AG04449 (cell line): ENCODE measurements around the gene CASP8AP2.
"Not testable (repeated sequence)": the region's sequence is repeated elsewhere in the genome, so short reads cannot be mapped to it uniquely, and the experiment has no call there.

Experiments
- CTCF ChIA-PET: fragments of 350-600 bp; formaldehyde crosslinking; extraction: SDS; loops from one replicate; lab custom pipeline; 2021; ENCODE audit warnings: antibody characterized with exemption; lab: Yijun Ruan, JAX
- POLR2A ChIA-PET: fragments of 400-600, 350-600 bp; formaldehyde crosslinking; extraction: SDS; loops from one replicate; lab custom pipeline; 2020; ENCODE audit warnings: antibody characterized with exemption, inconsistent platforms; lab: Yijun Ruan, JAX
- DNase-seq: peaks from one replicate; pipeline ENCODE4 v3.0.0-alpha.2; 2010; ENCODE audit warnings: low read depth, low spot score
- H3K4me3 ChIP-seq: 2 replicates; pipeline ENCODE4 v1.5.1; 2011; ENCODE audit warnings: low read depth, mild to moderate bottlenecking, control low read depth, low read length
- TF ChIP-seq, protein P1 (sequence below): IDR thresholded peaks from one replicate; pipeline ENCODE4 v1.5.1; 2011; ENCODE audit warnings: mild to moderate bottlenecking, moderate library complexity, low read length, control low read depth, inconsistent platforms; ENCODE audit not compliant: insufficient read depth; ENCODE audit errors: missing control alignments

The CASP8AP2 gene

DNA sequence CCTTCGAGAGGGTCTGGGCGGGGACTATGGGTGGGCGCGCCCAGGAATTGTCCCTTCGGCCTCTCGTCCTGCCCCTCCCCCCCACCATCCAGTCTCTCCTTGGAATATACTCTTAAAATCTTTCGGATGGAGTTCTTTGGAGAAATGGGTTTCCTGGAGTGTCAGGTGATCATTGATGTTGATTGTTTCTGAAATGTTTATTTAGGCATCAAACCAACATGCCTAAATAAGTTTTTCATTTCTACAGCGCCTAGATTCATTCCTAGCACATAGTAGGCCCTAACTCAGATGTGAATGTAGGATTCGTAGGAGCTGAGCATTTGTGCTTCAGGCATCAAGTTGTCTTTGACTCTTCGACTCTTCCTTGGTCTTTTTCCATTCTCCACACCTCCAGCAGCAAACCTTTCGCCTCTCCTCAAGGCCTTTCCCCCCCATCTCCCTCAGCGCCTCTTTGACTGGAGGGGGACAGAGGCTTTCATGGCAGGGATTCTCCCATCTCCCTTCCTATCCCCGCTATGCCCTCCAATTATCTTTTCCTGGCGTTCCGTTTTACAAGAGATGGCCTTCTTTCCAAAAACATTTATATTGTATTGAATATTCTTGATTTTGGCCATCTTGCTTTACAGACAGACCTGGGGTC, 610 bp downstream of the CASP8AP2 start:
- TF ChIP-seq, protein P1, sequence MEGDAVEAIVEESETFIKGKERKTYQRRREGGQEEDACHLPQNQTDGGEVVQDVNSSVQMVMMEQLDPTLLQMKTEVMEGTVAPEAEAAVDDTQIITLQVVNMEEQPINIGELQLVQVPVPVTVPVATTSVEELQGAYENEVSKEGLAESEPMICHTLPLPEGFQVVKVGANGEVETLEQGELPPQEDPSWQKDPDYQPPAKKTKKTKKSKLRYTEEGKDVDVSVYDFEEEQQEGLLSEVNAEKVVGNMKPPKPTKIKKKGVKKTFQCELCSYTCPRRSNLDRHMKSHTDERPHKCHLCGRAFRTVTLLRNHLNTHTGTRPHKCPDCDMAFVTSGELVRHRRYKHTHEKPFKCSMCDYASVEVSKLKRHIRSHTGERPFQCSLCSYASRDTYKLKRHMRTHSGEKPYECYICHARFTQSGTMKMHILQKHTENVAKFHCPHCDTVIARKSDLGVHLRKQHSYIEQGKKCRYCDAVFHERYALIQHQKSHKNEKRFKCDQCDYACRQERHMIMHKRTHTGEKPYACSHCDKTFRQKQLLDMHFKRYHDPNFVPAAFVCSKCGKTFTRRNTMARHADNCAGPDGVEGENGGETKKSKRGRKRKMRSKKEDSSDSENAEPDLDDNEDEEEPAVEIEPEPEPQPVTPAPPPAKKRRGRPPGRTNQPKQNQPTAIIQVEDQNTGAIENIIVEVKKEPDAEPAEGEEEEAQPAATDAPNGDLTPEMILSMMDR, result no peak
- CTCF ChIA-PET, result no interaction called here
- no peak for DNase-seq

DNA sequence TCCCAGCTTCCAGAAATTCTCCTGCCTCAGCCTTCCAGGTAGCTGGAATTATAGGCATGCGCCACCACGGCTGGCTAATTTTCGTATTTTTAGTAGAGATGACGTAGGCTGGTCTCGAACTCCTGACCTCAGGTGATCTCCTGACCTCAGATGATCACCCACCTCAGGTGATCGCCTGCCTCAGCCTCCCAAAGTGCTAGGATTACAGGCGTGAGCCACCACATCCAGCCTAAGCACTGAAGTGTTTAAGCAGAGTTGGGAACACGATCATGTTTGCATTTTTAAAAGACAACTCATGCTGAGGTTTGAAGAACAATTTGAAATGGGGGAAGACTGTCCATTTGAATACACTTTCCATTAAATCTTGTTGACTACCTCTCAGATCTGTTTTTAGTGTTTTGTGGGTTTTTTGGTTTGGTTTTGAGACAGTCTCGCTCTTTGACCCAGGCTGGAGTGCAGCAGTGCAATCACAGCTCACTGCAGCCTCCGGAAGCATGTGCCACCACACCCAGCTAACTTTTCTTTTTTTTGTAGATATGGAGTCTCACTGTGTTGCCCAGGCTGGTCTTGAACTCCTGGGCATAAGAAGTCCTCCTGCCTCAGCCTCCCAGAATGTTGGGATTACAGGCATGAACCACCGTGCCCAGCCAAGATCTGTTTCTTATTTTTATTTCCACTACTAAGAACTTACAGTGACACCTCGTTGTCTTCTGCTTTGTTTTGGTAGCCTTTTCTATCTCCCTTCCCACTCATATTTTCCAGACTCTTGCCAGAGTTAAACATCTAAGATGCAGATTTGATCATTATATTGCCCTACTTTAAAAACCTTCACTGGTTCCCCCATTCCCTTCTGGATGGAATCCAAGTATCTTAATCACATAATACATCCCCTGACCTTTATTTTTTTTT, 5.5 kb downstream of the CASP8AP2 start:
- POLR2A ChIA-PET, result no interaction called here

More for the DNA sequence above, 610 bp downstream of the CASP8AP2 start:
- H3K4me3 ChIP-seq, result peak overlapping the region; percentile 97
- POLR2A ChIA-PET, result no interaction called here

GRCh38 chr6:89836639-89837222, 7.1 kb downstream of the CASP8AP2 start:
- no peak for DNase-seq
- CTCF ChIA-PET, result no interaction called here
- POLR2A ChIA-PET, result no interaction called here
- TF ChIP-seq, protein P1, result no peak
- H3K4me3 ChIP-seq, result no peak overlapping the region

More for the DNA sequence above, 5.5 kb downstream of the CASP8AP2 start:
- CTCF ChIA-PET, result no interaction called here
- no peak overlapping the region for H3K4me3 ChIP-seq
- no peak for DNase-seq
- TF ChIP-seq, protein P1, result no peak

DNA sequence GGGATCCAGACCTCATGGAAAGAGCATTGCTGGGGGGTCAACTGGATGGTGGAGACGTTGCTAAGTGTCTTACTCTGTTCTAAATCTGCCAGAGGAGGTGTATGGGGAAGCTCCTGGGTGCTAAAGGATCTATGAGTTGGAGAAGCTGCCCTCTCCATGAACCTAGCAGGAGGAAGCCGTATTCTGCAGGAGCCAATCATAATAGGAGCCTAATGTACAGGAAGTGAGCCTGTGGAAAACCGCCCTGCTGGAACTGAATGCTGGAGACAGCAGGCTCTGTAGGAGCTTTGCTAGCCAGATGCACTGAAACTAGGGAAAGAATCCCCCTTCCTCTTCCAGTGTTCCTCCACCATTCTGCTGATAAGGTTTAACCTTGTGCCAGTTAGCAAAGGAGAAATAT, 10.9 kb downstream of the CASP8AP2 start:
- ChIA-PET POLR2A (interaction anchor here (1.0 kb wide), 1 partner anchor 9 kb away, joined by 3 read pairs; no protein-coding TSS in a partner anchor), CTCF (interaction anchor here (0.6 to 1.0 kb wide), 2 partner anchors 81 to 637 kb away, joined by 3 read pairs; no protein-coding TSS in a partner anchor)
- DNase-seq, result no peak
- TF ChIP-seq, protein P1, result no peak
- no peak overlapping the region for H3K4me3 ChIP-seq

DNA sequence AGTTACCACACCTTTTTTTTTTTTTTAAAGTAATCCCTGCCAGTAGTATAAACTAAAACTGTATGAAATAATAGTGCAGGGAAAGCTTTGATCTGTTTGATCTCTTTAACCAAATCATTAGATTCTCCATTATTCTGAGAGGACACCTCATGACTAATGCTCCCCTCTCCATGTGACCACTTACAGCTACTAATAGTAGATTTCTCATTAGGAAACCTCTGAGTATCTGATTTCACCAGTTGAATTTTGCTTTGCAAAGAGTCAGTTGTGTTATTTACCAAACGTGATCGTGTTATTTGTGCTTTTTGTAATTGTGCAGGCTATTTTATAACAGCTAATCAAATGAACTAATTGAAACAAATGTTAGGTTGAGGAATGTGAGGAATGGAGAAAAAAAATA, 12.5 kb downstream of the CASP8AP2 start:
- POLR2A ChIA-PET, result no interaction called here
- DNase-seq, result no peak
- CTCF ChIA-PET, result no interaction called here
- no peak overlapping the region for H3K4me3 ChIP-seq
- TF ChIP-seq, protein P1, result no peak

GRCh38 chr6:89843070-89843469, 13.4 kb downstream of the CASP8AP2 start:
- ChIA-PET CTCF (no interaction called here), POLR2A (no interaction called here)
- no peak overlapping the region for H3K4me3 ChIP-seq
- TF ChIP-seq, protein P1, result no peak
- no peak for DNase-seq

GRCh38 chr6:89847513-89847912, 17.8 kb downstream of the CASP8AP2 start:
- POLR2A ChIA-PET, result interaction anchor here (0.6 kb wide), 1 partner anchor 1630 kb away, joined by 3 read pairs; no protein-coding TSS in a partner anchor
- H3K4me3 ChIP-seq, DNase-seq, CTCF ChIA-PET: not testable (repeated sequence)
